HG03457 (cell line): ENCODE measurements around the gene SIRPA.

Experiments used
- ATAC-seq: cut with Tn5 transposase; IDR thresholded peaks from one replicate; pipeline ENCODE4 v1.9.1; 2021; ENCODE audit warnings: moderate number of reproducible peaks; ENCODE audit not compliant: unreplicated experiment

Gene SIRPA

DNA sequence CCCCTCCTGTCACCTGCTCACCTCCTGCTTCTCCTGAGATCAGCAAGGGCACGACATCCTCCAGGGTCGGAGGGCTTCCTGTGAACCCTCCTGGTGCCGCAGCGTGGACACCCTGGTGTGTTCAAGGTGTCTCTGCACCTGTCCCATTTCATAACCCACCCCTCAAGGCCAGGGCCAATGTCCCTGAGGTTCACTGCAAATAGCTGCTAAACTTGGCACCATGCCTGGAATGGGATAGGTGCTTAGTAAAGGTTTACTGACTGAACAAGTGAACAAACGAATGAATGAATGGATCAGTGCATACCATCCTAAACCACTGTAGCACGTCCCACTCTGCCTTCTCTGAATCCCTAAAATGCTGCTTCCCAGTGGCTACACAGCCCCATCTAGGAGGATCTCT lies 35.0 kb downstream of the SIRPA start:
- ATAC-seq, result no peak

DNA sequence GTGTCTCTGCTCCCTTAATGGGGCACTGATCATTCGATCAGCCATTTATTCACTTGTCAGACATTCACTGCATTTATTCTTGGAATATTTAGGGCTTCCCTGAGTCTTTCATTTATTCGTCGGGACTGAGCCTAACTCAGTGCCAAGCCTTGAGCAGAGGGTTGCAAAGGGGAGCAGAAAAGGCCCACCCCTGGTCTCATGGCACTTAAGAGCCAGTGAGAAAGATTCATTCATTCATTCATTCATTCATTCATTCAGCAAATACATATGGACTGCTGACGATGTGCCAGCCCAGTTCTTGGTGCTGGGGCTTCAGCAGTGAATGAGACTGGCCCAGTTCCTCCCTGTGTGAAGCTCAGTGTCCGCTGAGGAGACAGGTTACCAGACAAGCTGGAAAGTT lies 36.6 kb downstream of the SIRPA start:
- ATAC-seq, result no peak

DNA sequence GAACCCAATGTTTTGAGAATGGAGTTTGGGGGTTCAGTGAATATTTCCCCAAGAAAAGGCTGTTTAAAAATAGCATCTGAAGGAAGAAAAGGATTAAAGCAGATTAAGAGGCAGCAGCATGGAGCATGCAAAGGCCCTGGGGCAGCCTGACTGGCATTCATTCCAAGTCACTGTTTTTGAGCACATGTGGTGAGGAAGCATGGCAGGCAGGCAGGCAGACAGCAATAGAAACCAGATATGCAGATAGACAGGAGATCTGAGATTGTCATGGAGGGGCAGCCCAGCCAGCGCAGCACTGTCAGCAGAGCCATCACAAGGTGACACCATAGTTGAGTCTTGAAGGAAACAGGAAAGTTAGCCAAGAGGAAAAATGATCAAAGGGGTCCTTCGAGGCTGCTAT lies 37.8 kb downstream of the SIRPA start:
- no peak for ATAC-seq

DNA sequence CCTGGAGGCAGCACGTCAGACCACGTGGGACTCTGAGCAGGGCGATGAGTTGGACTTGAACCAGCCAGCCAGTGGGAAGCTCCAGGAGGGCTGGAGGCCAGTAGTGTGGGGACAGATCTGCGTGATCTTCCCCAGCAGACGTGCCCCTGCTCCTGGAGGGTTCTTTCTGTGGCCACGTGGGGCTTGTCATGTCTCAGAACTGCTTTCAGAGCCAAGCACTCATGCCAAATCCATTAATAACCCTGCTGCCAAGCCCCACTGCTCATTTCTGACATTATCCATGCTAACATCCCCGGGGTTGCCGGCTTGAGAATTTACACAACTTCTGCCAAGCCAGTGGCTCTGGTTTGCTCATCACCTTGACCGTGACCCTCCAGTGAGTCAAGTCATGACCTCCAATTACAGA lies 38.3 kb downstream of the SIRPA start:
- ATAC-seq, result no peak

DNA sequence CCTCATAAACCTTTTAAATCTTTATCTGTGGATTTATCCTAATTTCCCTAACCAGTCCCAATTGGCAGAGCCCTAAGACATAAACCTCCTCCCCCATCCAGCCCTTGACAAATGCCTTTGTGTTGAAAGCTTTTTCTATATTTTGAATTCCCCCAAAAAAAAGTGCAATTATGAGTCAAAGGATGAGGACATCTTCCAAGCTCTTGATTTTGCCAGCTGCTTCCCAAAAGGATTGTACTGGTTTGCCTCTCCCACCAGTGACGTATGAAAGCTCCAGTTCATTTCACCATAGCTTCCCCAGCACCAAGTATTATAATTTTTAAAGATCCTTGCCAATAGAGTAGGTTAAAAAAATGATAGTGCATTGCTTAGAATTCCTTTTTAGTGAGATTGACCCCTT lies 38.9 kb downstream of the SIRPA start:
- ATAC-seq, result no peak

DNA sequence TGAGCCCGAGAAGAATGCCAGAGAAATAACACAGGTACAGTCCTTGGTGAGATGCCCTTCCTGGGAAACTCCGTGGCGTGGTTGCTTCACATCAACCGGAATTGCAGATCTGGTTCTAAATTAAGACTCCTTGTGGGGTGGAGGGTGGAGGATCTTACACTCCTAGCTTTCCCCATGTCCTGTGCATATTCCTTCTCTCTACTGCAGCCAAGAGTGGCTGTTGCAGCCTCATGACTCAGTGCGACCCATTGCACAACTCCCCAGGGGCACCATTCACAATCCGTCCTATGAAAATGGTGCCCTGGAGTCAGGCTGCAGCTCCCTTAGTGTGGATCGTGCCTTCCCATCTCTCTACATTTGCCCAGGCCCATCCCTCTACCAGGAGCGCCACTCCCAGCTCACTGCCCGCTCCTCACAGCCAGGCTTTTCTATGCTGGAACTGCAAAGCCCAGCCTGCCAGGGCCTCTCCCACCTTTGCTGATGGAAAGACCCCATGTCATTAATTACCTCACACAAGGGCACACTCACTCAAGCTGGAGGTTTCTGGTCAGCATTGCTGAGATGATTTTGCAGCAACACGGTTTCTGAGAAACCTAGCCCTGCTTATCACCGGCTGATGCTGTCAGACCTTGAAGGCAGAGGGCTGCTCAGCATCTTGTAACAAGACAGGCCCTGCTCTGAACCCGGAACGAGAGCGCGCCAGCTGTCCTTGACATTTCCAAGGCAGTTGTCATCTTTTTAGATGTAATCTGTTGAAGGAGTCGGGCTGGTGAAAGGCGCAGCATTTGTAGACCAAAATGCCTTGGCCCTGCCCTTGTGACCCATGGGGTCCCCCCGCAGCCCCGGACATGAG lies 39.7 kb downstream of the SIRPA start:
- no peak for ATAC-seq

DNA sequence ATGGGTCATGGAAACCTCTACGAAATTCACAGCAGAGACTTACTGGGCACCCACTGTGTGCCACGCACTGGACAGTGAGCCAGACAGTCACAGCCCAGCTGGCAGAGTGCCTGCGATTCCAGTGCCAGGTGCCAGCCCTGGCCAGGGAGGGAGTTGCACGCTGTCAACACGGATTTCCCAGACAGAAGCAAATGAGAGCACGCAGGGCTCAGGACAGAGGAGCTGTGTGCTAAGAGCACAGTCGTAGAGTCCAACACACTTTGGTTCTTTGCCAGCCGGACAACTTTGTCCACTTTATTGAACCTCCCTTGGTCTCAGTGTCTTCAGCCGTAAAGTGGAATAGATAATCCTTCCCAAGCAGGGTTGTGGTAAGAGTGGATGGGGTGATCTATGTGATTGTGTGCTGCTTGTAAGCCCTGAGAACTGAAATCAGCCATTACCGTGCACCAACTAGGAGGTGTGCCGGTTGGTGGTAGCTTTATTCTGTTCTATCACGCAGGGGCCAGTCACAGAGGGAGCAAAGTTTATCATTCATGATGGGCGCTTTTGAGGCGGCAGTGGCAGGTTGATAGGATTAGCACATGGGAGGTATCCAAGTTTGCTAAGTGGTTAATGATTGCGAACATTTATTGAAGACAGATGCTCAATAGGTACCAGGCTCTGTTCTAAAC lies 40.6 kb downstream of the SIRPA start:
- ATAC-seq, result no peak

DNA sequence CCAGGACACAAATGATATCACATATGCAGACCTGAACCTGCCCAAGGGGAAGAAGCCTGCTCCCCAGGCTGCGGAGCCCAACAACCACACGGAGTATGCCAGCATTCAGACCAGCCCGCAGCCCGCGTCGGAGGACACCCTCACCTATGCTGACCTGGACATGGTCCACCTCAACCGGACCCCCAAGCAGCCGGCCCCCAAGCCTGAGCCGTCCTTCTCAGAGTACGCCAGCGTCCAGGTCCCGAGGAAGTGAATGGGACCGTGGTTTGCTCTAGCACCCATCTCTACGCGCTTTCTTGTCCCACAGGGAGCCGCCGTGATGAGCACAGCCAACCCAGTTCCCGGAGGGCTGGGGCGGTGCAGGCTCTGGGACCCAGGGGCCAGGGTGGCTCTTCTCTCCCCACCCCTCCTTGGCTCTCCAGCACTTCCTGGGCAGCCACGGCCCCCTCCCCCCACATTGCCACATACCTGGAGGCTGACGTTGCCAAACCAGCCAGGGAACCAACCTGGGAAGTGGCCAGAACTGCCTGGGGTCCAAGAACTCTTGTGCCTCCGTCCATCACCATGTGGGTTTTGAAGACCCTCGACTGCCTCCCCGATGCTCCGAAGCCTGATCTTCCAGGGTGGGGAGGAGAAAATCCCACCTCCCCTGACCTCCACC lies 42.2 kb downstream of the SIRPA start:
- ATAC-seq, result no peak

DNA sequence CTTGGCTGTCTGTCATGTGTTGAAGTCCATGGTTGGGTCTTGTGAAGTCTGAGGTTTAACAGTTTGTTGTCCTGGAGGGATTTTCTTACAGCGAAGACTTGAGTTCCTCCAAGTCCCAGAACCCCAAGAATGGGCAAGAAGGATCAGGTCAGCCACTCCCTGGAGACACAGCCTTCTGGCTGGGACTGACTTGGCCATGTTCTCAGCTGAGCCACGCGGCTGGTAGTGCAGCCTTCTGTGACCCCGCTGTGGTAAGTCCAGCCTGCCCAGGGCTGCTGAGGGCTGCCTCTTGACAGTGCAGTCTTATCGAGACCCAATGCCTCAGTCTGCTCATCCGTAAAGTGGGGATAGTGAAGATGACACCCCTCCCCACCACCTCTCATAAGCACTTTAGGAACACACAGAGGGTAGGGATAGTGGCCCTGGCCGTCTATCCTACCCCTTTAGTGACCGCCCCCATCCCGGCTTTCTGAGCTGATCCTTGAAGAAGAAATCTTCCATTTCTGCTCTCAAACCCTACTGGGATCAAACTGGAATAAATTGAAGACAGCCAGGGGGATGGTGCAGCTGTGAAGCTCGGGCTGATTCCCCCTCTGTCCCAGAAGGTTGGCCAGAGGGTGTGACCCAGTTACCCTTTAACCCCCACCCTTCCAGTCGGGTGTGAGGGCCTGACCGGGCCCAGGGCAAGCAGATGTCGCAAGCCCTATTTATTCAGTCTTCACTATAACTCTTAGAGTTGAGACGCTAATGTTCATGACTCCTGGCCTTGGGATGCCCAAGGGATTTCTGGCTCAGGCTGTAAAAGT lies 43.5 kb downstream of the SIRPA start:
- no peak for ATAC-seq

DNA sequence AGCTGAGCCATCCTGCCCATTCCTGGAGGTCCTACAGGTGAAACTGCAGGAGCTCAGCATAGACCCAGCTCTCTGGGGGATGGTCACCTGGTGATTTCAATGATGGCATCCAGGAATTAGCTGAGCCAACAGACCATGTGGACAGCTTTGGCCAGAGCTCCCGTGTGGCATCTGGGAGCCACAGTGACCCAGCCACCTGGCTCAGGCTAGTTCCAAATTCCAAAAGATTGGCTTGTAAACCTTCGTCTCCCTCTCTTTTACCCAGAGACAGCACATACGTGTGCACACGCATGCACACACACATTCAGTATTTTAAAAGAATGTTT lies 44.0 kb downstream of the SIRPA start:
- ATAC-seq, result no peak

DNA sequence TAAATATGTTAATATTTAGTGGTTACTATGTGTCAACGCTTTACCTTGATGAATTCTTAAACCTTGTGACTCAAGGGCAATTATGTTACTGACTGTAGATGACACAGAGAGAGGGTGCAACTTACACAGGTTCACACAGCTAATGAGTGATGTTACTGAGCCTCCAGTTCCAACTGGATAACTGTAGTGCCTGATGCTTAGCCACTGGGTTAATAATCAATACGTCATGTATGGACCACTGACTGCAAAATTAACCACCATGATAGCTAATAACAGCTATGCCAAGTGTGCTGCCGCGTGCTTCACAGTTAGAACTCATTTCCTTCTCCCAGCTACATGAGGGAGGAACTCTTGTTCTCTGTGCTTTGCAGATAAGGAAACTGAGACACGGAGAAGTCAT lies 45.4 kb downstream of the SIRPA start:
- no peak for ATAC-seq

DNA sequence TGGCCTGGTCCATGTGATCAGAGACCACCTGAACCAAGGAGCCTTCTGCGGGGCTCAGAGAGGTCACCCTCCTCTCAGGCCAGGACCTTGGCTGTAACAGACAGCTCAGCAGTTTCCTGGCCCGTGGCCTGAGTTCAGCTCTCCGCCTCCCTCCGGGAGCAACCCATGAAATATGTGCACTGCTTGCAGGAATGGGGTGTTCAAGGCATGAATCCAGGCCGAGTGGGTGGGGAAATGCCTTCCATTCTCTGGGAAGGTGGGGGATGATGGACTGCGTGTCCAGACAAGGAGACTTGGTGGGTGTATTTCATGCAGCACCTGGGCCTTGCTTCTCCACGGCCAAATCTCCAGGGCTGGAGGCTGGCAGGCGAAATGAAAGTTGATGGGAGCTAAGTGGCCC lies 46.0 kb downstream of the SIRPA start:
- ATAC-seq, result no peak

DNA sequence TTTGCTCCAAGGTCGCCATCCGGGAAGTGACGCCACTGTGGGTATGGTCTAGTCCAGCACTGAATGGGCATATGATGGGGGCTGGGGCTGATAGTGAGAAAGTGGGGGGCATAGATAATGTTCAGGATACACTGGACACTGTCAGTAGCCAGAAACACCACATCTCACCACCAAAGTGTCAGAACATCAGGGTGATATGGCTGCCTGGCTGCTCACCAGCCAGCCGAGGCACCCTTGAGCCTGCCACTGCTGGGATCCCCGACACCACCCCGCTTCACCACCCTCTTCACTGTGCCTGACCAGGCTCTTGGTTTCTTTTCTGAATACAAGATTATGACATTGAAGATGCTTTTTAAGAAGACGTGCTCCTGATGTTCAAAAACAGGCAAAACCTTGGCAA lies 46.9 kb downstream of the SIRPA start:
- ATAC-seq, result no peak

DNA sequence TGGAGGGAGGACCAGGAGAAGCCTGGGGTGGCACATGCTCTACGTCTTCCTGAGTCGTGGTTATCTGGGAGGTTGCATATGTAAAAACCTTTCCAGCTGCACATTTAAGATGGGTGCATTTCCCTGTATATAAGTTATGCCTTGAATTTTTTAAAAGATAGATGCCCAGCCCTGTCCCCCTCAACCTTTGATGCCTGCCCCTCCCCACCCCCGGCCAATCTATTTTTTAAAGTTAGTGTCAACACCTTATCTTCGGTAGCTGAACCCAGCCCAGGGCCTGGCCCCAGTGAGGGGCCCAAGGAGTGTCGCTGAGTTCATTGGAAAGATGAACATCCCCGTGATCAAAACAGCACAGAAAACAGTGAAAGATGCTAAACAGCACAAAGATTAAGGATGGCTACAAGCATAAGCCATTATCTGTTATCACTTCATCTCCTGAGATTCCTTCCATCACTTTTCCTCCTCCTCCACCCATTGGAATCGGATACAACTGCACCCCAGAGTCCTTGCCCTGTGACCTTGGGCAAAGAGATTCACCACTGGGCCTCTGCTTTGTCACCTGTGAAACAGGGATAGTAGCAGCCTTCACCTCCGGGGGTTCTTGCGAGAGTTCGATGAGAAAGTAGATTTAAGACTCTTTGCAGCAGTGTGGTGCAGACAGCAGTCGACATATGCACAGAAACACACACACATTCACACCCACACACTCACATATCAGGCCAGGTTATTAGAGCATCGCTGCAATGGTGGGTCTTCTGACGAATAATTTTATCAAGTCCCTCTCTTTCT lies 47.5 kb downstream of the SIRPA start:
- no peak for ATAC-seq

DNA sequence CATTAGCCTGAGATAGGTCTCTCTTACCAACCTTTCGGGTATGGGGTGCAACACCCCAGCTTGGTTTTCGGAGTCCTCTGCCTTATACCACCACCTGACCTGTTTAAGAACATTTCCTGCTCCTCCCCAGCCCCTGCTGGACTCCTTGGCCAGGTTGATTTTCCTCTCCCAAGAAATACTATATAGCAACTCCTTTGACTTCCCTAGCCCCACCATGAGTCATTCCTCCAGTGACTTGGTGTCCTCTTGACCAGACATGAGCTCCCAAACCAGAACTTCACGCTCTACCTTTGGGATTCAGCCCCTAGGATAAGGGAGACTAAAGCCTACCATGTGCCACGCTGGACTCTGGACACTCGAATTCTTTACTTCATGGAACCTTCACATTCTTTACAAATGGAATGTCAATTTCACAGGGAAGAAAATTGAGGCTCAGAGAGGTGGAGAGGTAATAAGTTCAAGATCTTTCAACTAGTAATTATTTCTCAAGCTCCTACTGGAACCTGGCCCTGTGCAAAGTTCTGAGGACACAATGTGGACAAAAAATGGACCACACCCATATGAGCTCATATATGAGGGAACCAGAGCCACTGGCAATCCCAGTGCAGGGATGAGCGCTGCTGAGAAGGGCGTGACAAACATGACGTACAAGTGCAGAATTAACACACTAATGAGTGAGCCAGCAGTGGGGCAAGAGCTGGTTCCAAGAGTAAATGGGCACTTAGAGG lies 48.2 kb downstream of the SIRPA start:
- ATAC-seq, result no peak

DNA sequence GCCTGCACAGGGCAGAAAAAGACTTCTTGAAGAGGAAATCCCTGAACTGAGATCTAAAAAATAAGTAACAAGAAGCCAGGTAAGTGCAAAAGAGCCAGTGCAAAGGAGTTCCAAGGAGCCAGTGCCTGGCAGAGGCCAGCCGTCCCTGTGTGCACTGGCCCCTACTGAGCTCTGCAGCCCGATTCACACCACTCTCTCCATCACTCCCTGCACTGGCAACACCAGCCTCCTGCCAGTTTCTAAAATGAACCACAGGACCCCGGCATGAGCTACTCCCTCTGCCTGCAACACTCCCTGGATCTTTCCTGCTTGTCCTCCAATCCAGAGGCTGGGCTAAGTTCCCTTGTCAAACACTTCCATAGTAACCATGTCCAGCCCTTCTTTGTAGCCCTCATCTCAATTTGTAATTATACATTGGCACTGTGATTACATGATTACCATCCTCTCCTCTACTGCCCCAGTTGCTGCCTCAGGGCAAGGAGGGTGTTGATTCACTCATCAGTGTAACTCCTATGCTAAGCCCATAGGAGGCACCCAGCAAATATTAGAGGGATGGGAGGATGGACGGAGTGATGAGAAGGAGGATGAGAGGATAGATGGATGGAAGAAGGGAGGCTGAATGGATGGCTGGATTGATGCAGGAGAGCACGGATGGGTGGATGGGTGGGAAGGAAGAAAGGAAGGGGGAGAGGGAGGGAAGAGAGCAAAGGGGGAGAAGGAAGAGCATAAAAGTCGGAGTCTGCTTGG lies 49.3 kb downstream of the SIRPA start:
- no peak for ATAC-seq

DNA sequence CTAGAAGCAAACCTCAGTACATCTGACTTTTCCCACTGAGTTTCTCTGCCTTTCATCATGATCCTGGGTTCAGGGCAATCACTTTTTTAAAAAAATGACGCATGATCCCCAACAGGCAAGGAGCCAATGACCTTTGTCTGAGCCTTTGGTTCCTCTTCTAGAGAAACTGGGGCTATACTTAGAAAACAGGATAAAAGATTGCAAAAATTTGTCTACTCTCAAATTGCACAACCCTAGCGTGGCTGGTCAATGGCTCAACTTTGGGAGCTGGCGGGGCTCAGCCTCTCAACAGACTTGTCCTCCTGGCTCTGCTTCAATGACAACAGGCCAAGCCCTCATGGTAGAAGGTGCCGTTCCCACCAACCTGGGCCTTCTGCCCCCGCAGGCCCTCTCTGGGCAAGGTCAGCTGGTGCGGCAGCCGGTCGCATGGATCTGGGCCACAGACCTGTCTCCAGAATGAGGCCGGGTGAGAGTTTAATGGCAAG lies 50.0 kb downstream of the SIRPA start:
- no peak for ATAC-seq

DNA sequence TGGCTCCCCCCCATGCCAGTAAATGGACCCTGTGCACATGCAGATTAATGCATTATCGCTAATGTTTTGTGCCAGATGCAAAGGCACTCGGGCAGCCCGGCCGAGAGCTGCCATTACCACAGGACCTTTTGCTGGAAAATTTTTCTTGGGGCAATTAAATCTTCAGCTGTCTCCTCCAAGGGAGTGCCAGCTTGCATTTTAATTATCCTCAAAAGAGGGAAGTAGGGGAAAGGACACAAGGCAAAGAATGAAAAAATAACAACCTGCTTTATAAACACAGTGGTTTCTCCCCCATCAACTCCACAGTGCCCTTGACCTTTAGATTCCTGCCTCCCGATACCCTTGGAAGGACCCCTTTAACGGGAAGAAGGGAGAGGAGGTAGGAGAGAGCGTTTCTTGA lies 50.5 kb downstream of the SIRPA start:
- ATAC-seq, result no peak

DNA sequence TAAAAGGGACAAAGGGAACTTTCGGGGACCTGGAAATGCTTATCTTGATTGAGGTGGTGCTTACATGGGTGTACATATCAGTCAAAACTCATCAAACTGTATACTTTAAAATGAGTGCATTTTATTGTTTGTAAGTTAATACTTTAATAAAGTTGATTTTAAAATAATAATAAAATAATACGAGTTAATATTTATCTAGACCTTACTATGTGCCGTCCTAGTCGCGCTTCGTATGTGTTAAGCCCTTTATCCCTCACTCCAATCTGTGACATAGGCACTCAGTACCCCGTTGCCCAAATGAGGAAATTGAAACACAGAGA lies 51.2 kb downstream of the SIRPA start:
- no peak for ATAC-seq
